Pancreas (tissue), 10 donors: ENCODE data around the gene SDS. TPM values are rescaled to one million over a fixed set of nuclear protein-coding genes. Genes with fewer than 3 reads are reported as not detected.

ENCODE experiments used
- ATAC-seq, 4 donors: fragments of 200-7000 bp; cut with Tn5 transposase; one replicate each; pipeline versions ENCODE4 v1.8.0 to v1.9.1; 2020; ENCODE audit warnings: mild to moderate bottlenecking in 4 of 4, moderate library complexity in 4 of 4
- DNase-seq, 6 donors: peaks; one replicate each; pipeline ENCODE4 v3.0.0-alpha.2; 2020
- FAIRE-seq: peaks from 2 replicates; lab custom pipeline; 2012; peaks lifted over from hg19 to GRCh38; lab: Jason Lieb, UNC
- H3K27ac ChIP-seq, 4 donors: fragments of 200-600 bp; sonication (generic); 1 replicate in 3 of 4; 2 replicates in 1 of 4; pipeline versions ENCODE4 v1.5.0 to v1.8.0; 2020
- H3K27me3 ChIP-seq, 4 donors: fragments of 200-600 bp; one replicate each; pipeline ENCODE4 v1.8.0; 2021
- H3K36me3 ChIP-seq, 3 donors: fragments of 200-600 bp; sonication (generic) in 1 of 3; one replicate each; pipeline versions ENCODE4 v1.5.0 to v1.8.0; 2020 to 2021
- H3K4me1 ChIP-seq, 3 donors: fragments of 200-600 bp; one replicate each; pipeline ENCODE4 v1.8.0; 2021
- H3K4me3 ChIP-seq, 4 donors: fragments of 200-600 bp; sonication (generic) in 2 of 4; one replicate each; pipeline versions ENCODE4 v1.5.0 to v1.8.0; 2020 to 2021
- H3K9me3 ChIP-seq, 4 donors: fragments of 200-600 bp; one replicate each; pipeline ENCODE4 v1.8.0; 2021
- CTCF ChIP-seq, 4 donors: fragments of 200-600 bp; sonication (generic) in 3 of 4; IDR thresholded peaks; one replicate each; pipeline versions ENCODE4 v1.5.0 to v1.8.0; 2021; ENCODE audit warnings: antibody characterized with exemption in 4 of 4
- WGBS, 2 donors: extraction: QIAGEN DNeasy Blood & Tissue Kit; methylation state at CpG; one replicate each; pipeline ENCODE4 v1.1.7; 2013; 5-methylcytosine and 5-hydroxymethylcytosine counted together
- intact Hi-C, 3 donors: fragments of 100-400 bp; cut with DNase I; formaldehyde crosslinking; loops; one replicate each; pipeline versions ENCODE4 v1.11.1 to v1.14.2; 2022
- polyA plus RNA-seq, 2 donors: library from polyadenylated mRNA; stranded (reverse); fragments of 200-250 nt; gene quantifications; one replicate each; pipeline ENCODE4 v1.2.3, GENCODE V29; 2013
- total RNA-seq, 6 donors: library from RNA; stranded (reverse); fragmentation: NEBNext Ultra II Directional in 4 of 6; extraction: Animal tissue kit (Norgen Biotek cat#: 25700) in 4 of 6; gene quantifications; one replicate each; pipeline versions ENCODE4 v1.2.1 to v1.2.4, GENCODE V29; 2021 to 2023
- donor health status: healthy with polysubstance abuse.
- donor health status: DM: no; HTN: no; CAD: no; lungs with moderate emphysema.
- donor health status: DM: no; HTN: no; CAD: no.
- donor health status: control.
- donor health status: control.
- donor health status: Bipolar disorder and iron deficiency.
- donor health status: DM: yes; HTN: yes; CAD: no.
- donor health status: DM: no; HTN: no; CAD: no.
- donor health status: DM: no; HTN: no; CAD: no.
- donor health status: DM: yes; HTN: yes; CAD: no.

SDS gene
- total and polyA plus RNA-seq, 8 donors = 0.14 to 3.4 (median 0.39) TPM; not detected in 2

GRCh38 chr12:113449299-113449698 lies 45.6 kb upstream of the SDS start:
- Histone ChIP-seq H3K27ac (no peak overlapping the region), H3K4me3 (no peak overlapping the region), H3K36me3 (no peaks in the 10 kb centered on the region), H3K27me3 (no peaks in the 10 kb centered on the region), H3K9me3 (no peaks in the 10 kb centered on the region), H3K4me1 (no peaks in the 10 kb centered on the region)
- TF ChIP-seq CTCF (IDR thresholded peaks at IDR 0.05) = no peak
- intact Hi-C loops = no loop called here
- 87 to 88% methylated on average over 2 of the region's 2 CpGs for WGBS, 2 donors
- ATAC-seq = no peak
- no peak for FAIRE-seq
- no peak for DNase-seq

- Histone ChIP-seq H3K4me1 (no peaks in the 10 kb centered on the region), H3K4me3 (no peak overlapping the region), H3K9me3 (no peaks in the 10 kb centered on the region), H3K36me3 (no peaks in the 10 kb centered on the region), H3K27me3 (no peaks in the 10 kb centered on the region), H3K27ac (no peak overlapping the region)
- no peak for DNase-seq
- no peak for TF ChIP-seq CTCF (IDR thresholded peaks at IDR 0.05)
- FAIRE-seq = no peak
- intact Hi-C loops = no loop called here
- no peak for ATAC-seq
- 52 to 59% methylated on average over 7 of the region's 7 CpGs for WGBS, 2 donors
Measured at GRCh38 chr12:113448873-113449272, 45.2 kb upstream of the SDS start.

- TF ChIP-seq CTCF (IDR thresholded peaks at IDR 0.05) = no peak
- ATAC-seq = no peak
- no peaks in the 10 kb centered on the region for H3K36me3 ChIP-seq
- no peaks in the 10 kb centered on the region for H3K9me3 ChIP-seq
- FAIRE-seq = no peak
- H3K4me1 ChIP-seq = peaks cover 0 to 11% (median 8%) of the 10 kb centered on the region in 3 donors
- no peaks in the 10 kb centered on the region for H3K27me3 ChIP-seq
- 90 to 92% methylated on average over 6 of the region's 6 CpGs for WGBS, 2 donors
- H3K27ac ChIP-seq = no peak overlapping the region
- intact Hi-C loops = no loop called here
- no peak overlapping the region for H3K4me3 ChIP-seq
- no peak for DNase-seq
Measured at GRCh38 chr12:113445544-113446171, 42.0 kb upstream of the SDS start.

GRCh38 chr12:113443030-113443539 lies 39.4 kb upstream of the SDS start:
- Histone ChIP-seq H3K27me3 (no peaks in the 10 kb centered on the region), H3K4me1 (peaks cover 0 to 11% (median 8%) of the 10 kb centered on the region in 3 donors), H3K4me3 (no peak overlapping the region), H3K27ac (no peak overlapping the region), H3K36me3 (no peaks in the 10 kb centered on the region), H3K9me3 (no peaks in the 10 kb centered on the region)
- ATAC-seq = no peak
- no peak for DNase-seq
- WGBS, 2 donors = 90 to 91% methylated on average over 6 of the region's 6 CpGs
- FAIRE-seq = no peak
- TF ChIP-seq CTCF (IDR thresholded peaks at IDR 0.05) = no peak
- intact Hi-C loops = no loop called here
